NT2/D1 (cell line): ENCODE data around the gene GLP1R.

Source experiments
- SUZ12 ChIP-seq: IDR thresholded peaks from 2 replicates; pipeline ENCODE4 v1.6.1; 2011; ENCODE audit not compliant: insufficient read length, insufficient read depth; ENCODE audit errors: extremely low read depth
- YY1 ChIP-seq: IDR thresholded peaks from 2 replicates; pipeline ENCODE4 v1.6.1; 2011; ENCODE audit not compliant: insufficient read length, insufficient read depth
- ZNF274 ChIP-seq: IDR thresholded peaks from 2 replicates; pipeline ENCODE4 v1.6.1; 2011; ENCODE audit warnings: mild to moderate bottlenecking, low read depth, low read length

DNA sequence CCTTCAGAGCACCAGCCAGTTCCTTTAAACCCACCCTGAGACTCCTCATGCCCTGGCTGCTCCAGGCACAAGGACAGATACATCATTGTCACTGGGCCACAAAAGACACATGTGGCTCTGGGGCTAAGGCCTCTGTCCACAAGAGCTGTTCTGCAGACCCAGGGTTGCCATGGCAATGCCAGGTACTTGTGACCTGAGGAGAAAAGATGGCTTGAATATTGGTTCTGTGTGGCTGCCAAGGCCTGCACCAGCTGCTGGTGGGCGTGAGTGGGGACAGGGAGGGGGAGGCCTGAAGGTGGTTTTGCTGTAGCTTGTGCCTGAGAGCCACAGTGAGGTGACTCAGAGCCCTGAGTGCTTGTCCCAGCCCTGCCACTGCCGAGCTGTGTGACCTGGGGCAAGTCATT lies 34.7 kb downstream of the GLP1R start:
- no peak for TF ChIP-seq SUZ12
- TF ChIP-seq ZNF274, result no peak
- no peak for TF ChIP-seq YY1
